ENCODE results near the gene ZNF451.

- TF ChIP-seq CTCF (IDR thresholded peaks at IDR 0.05; ENCODE audit: insufficient read depth, low read length, poor library complexity, severe bottlenecking) = no peak
- TF ChIP-seq EZH2phosphoT487 (conservative IDR thresholded peaks at IDR 0.05; ENCODE audit: low read length) = no peak
These were observed 72.0 kb downstream of the ZNF451 start for GRCh38 chr6:57162028-57162427.

Data from SU-DHL-6 (cell line).